ENCODE data around the gene LILRB3. TPM values are rescaled to one million over a fixed set of nuclear protein-coding genes. Genes with fewer than 3 reads are reported as not detected.
"Not testable (repeated sequence)": the region's sequence is repeated elsewhere in the genome, so short reads cannot be mapped to it uniquely, and the experiment has no call there.

The LILRB3 gene
- total and polyA plus RNA-seq, 4 donors, result 23.0 to 282 (median 57.2) TPM

GRCh38 chr19:54173951-54174834 lies 48.6 kb downstream of the LILRB3 start:
- Histone ChIP-seq H3K4me1 (ENCODE audit: control insufficient read depth in 5 of 5, insufficient read depth in 5 of 5, low read length in 5 of 5) (no peaks in the 10 kb centered on the region), H3K36me3 (ENCODE audit: control insufficient read depth in 4 of 4, insufficient read depth in 4 of 4, low read length in 4 of 4) (peaks cover 0 to 10% (median 1%) of the 10 kb centered on the region in 4 donors), H3K9ac (ENCODE audit: insufficient read depth in 1 of 2, low read length in 2 of 2) (no peak overlapping the region), H3K27ac (ENCODE audit: low read depth in 1 of 2, low read length in 1 of 2) (peak overlapping the region in 1 of 2 donors; percentile 1), H3K9me3 (ENCODE audit: control insufficient read depth in 4 of 4, insufficient read depth in 3 of 4, low read length in 3 of 4) (no peaks in the 10 kb centered on the region), H3K4me3 (no peak overlapping the region), H3K27me3 (ENCODE audit: control insufficient read depth in 3 of 3, insufficient read depth in 3 of 3, low read length in 2 of 3) (no peaks in the 10 kb centered on the region)
- ATAC-seq (ENCODE audit: insufficient read depth, low FRiP score) (no peak), DNase-seq (no peak)
- TF ChIP-seq, protein P1, sequence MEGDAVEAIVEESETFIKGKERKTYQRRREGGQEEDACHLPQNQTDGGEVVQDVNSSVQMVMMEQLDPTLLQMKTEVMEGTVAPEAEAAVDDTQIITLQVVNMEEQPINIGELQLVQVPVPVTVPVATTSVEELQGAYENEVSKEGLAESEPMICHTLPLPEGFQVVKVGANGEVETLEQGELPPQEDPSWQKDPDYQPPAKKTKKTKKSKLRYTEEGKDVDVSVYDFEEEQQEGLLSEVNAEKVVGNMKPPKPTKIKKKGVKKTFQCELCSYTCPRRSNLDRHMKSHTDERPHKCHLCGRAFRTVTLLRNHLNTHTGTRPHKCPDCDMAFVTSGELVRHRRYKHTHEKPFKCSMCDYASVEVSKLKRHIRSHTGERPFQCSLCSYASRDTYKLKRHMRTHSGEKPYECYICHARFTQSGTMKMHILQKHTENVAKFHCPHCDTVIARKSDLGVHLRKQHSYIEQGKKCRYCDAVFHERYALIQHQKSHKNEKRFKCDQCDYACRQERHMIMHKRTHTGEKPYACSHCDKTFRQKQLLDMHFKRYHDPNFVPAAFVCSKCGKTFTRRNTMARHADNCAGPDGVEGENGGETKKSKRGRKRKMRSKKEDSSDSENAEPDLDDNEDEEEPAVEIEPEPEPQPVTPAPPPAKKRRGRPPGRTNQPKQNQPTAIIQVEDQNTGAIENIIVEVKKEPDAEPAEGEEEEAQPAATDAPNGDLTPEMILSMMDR (IDR thresholded peaks at IDR 0.05; ENCODE audit: control extremely low read depth, extremely low read depth), result no peak
- 79 to 83% methylated on average over 25 of the region's 25 CpGs for WGBS, 2 donors

GRCh38 chr19:54173359-54173699 lies 49.5 kb downstream of the LILRB3 start:
- WGBS, 2 donors, result 37 to 43% methylated on average over 15 of the region's 15 CpGs
- Histone ChIP-seq H3K9ac (ENCODE audit: insufficient read depth in 1 of 2, low read length in 2 of 2) (no peak overlapping the region), H3K9me3 (ENCODE audit: control insufficient read depth in 4 of 4, insufficient read depth in 3 of 4, low read length in 3 of 4) (no peaks in the 10 kb centered on the region), H3K27ac (ENCODE audit: low read depth in 1 of 2, low read length in 1 of 2) (no peak overlapping the region), H3K4me3 (no peak overlapping the region), H3K36me3 (ENCODE audit: control insufficient read depth in 4 of 4, insufficient read depth in 4 of 4, low read length in 4 of 4) (peaks cover 0 to 9% (median 0%) of the 10 kb centered on the region in 4 donors), H3K27me3 (ENCODE audit: control insufficient read depth in 3 of 3, insufficient read depth in 3 of 3, low read length in 2 of 3) (no peaks in the 10 kb centered on the region), H3K4me1 (ENCODE audit: control insufficient read depth in 5 of 5, insufficient read depth in 5 of 5, low read length in 5 of 5) (no peaks in the 10 kb centered on the region)
- TF ChIP-seq, protein P1 (IDR thresholded peaks at IDR 0.05; ENCODE audit: control extremely low read depth, extremely low read depth), result no peak
- ATAC-seq (ENCODE audit: insufficient read depth, low FRiP score) (no peak), DNase-seq (no peak)

DNA sequence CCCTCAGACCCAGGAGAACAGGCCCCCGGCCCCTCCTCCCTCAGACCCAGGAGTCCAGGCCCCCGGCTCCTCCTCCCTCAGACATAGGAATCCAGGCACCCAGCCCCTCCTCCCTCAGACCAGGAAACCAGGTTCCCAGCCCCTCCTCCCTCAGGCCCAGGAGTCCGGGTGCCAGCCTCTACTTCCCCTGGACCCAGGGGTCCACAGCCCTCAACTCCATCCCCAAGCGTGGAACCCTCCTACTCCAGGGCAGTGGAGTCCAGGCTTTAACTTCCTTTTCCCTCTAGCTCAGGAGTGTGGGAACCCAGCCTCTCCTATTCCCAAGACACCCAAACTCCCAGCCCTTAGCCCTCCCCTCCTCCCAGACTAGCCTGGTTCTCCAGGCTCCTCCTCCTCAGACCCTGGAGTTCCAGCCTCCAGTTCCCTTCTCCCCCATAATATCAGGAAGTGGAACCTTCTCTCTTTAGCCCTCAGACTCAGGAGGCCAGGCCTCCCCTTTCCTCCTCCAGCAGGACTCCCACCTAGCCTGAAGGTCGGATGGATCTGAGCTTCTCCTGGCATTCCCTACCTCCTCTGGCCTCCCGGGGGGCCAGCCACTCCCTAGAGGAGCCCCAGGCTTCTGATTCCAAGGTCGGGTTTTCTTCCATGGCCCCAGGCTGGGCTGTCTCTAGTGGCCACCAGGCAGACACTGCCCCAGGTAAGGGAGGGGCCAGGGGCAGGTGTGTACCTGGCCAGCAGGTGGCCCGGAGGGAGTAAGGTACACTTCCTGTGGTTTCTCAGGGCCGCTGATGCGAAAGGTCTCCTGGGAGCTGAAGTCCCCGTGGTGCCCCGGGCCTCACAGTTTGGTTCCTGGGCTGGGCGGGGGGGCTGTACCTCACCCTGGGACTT lies 50.1 kb downstream of the LILRB3 start, which contains the start of gene TMC4:
TSS of gene TMC4 (minus strand) at position 690 of the 888 bp plus-strand sequence. CDS start at position 647, 43 bp downstream.
- Histone ChIP-seq H3K4me1 (ENCODE audit: control insufficient read depth in 5 of 5, insufficient read depth in 5 of 5, low read length in 5 of 5) (no peaks in the 10 kb centered on the region), H3K36me3 (ENCODE audit: control insufficient read depth in 4 of 4, insufficient read depth in 4 of 4, low read length in 4 of 4) (peaks cover 0 to 4% (median 0%) of the 10 kb centered on the region in 4 donors), H3K4me3 (peak within 1 kb of the TSS; percentile 50), H3K27ac (ENCODE audit: low read depth in 1 of 2, low read length in 1 of 2) (peak within 1 kb of the TSS; percentile 24 to 83), H3K9me3 (ENCODE audit: control insufficient read depth in 4 of 4, insufficient read depth in 3 of 4, low read length in 3 of 4) (no peaks in the 10 kb centered on the region), H3K9ac (ENCODE audit: insufficient read depth in 1 of 2, low read length in 2 of 2) (peak within 1 kb of the TSS in 1 of 2 donors; percentile 9), H3K27me3 (ENCODE audit: control insufficient read depth in 3 of 3, insufficient read depth in 3 of 3, low read length in 2 of 3) (no peaks in the 10 kb centered on the region)
- 16 to 20% methylated on average over 13 of the region's 13 CpGs for WGBS, 2 donors
- ATAC-seq (ENCODE audit: insufficient read depth, low FRiP score) (peak; percentile 87), DNase-seq (peak; percentile 41 to 66 (median 64))
- TF ChIP-seq, protein P1 (IDR thresholded peaks at IDR 0.05; ENCODE audit: control extremely low read depth, extremely low read depth), result no peak

GRCh38 chr19:54171736-54172431 lies 50.9 kb downstream of the LILRB3 start:
- H3K4me1 ChIP-seq (ENCODE audit: control insufficient read depth in 5 of 5, insufficient read depth in 5 of 5, low read length in 5 of 5); H3K9ac ChIP-seq (ENCODE audit: insufficient read depth in 1 of 2, low read length in 2 of 2); H3K27ac ChIP-seq (ENCODE audit: low read depth in 1 of 2, low read length in 1 of 2); H3K36me3 ChIP-seq (ENCODE audit: control insufficient read depth in 4 of 4, insufficient read depth in 4 of 4, low read length in 4 of 4); H3K27me3 ChIP-seq (ENCODE audit: control insufficient read depth in 3 of 3, insufficient read depth in 3 of 3, low read length in 2 of 3); H3K4me3 ChIP-seq; ATAC-seq (ENCODE audit: insufficient read depth, low FRiP score); DNase-seq; H3K9me3 ChIP-seq (ENCODE audit: control insufficient read depth in 4 of 4, insufficient read depth in 3 of 4, low read length in 3 of 4): not testable (repeated sequence)
- 80 to 89% methylated on average over 15 to 20 of the region's 23 CpGs for WGBS, 2 donors

Data from lung (tissue), 12 donors.